ENCODE results near the gene ZMYND8. TPM values are rescaled to one million over a fixed set of nuclear protein-coding genes. Genes with fewer than 3 reads are reported as not detected.

ZMYND8 gene
- polyA plus RNA-seq, 3 donors, result 39.6 to 42.8 (median 41.2) TPM

GRCh38 chr20:47235111-47235510, 121.4 kb downstream of the ZMYND8 start:
- no peak for DNase-seq (ENCODE audit: low read depth in 3 of 3, low spot score in 2 of 3)

- DNase-seq (ENCODE audit: low read depth in 3 of 3, low spot score in 2 of 3), result no peak
Measured at GRCh38 chr20:47233333-47234188, 122.9 kb downstream of the ZMYND8 start.

GRCh38 chr20:47232518-47232917, 124.0 kb downstream of the ZMYND8 start:
- no peak for DNase-seq (ENCODE audit: low read depth in 3 of 3, low spot score in 2 of 3)

- no peak for DNase-seq (ENCODE audit: low read depth in 3 of 3, low spot score in 2 of 3)
Measured at GRCh38 chr20:47231382-47232039, 125.0 kb downstream of the ZMYND8 start.

GRCh38 chr20:47230811-47231256, 125.7 kb downstream of the ZMYND8 start:
- DNase-seq (ENCODE audit: low read depth in 3 of 3, low spot score in 2 of 3), result no peak

- DNase-seq (ENCODE audit: low read depth in 3 of 3, low spot score in 2 of 3), result no peak
Measured at GRCh38 chr20:47228654-47229053, 127.8 kb downstream of the ZMYND8 start.

- no peak for DNase-seq (ENCODE audit: low read depth in 3 of 3, low spot score in 2 of 3)
Measured at GRCh38 chr20:47227576-47227975, 128.9 kb downstream of the ZMYND8 start.

- DNase-seq (ENCODE audit: low read depth in 3 of 3, low spot score in 2 of 3), result no peak
Measured at GRCh38 chr20:47227119-47227518, 129.4 kb downstream of the ZMYND8 start.

GRCh38 chr20:47225458-47225857, 131.0 kb downstream of the ZMYND8 start:
- no peak for DNase-seq (ENCODE audit: low read depth in 3 of 3, low spot score in 2 of 3)

- no peak for DNase-seq (ENCODE audit: low read depth in 3 of 3, low spot score in 2 of 3)
Measured at GRCh38 chr20:47224857-47225256, 131.6 kb downstream of the ZMYND8 start.

GRCh38 chr20:47224300-47224791, 132.2 kb downstream of the ZMYND8 start:
- no peak for DNase-seq (ENCODE audit: low read depth in 3 of 3, low spot score in 2 of 3)

- DNase-seq (ENCODE audit: low read depth in 3 of 3, low spot score in 2 of 3), result no peak
Measured at GRCh38 chr20:47223896-47224295, 132.6 kb downstream of the ZMYND8 start.

GRCh38 chr20:47222468-47223119, 133.9 kb downstream of the ZMYND8 start:
- DNase-seq (ENCODE audit: low read depth in 3 of 3, low spot score in 2 of 3), result no peak

GRCh38 chr20:47221036-47221625, 135.4 kb downstream of the ZMYND8 start:
- no peak for DNase-seq (ENCODE audit: low read depth in 3 of 3, low spot score in 2 of 3)

- no peak for DNase-seq (ENCODE audit: low read depth in 3 of 3, low spot score in 2 of 3)
Measured at GRCh38 chr20:47220161-47220582, 136.3 kb downstream of the ZMYND8 start.

GRCh38 chr20:47217482-47218446, 138.7 kb downstream of the ZMYND8 start:
- DNase-seq (ENCODE audit: low read depth in 3 of 3, low spot score in 2 of 3), result no peak

GRCh38 chr20:47216819-47217410, 139.6 kb downstream of the ZMYND8 start:
- DNase-seq (ENCODE audit: low read depth in 3 of 3, low spot score in 2 of 3), result no peak

- DNase-seq (ENCODE audit: low read depth in 3 of 3, low spot score in 2 of 3), result no peak
Measured at GRCh38 chr20:47215653-47216397, 140.7 kb downstream of the ZMYND8 start.

- no peak for DNase-seq (ENCODE audit: low read depth in 3 of 3, low spot score in 2 of 3)
Measured at GRCh38 chr20:47213966-47214365, 142.5 kb downstream of the ZMYND8 start.

Measured in right renal cortex interstitium (tissue), 3 donors.